CD8-positive, alpha-beta memory T cell (primary cell): ENCODE measurements around the gene C20orf96. TPM values are rescaled to one million over a fixed set of nuclear protein-coding genes. Genes with fewer than 3 reads are reported as not detected.
"Not testable (repeated sequence)": the region's sequence is repeated elsewhere in the genome, so short reads cannot be mapped to it uniquely, and the experiment has no call there.

Source experiments
- CTCF ChIA-PET: fragments of 350-600 bp; sonication (Branson Sonifier 250); formaldehyde crosslinking; loops from one replicate; lab custom pipeline; 2021; ENCODE audit warnings: antibody characterized with exemption; lab: Charles Lee
- POLR2A ChIA-PET: fragments of 350-600 bp; sonication (Branson Sonifier 250); formaldehyde crosslinking; loops from one replicate; lab custom pipeline; 2021; ENCODE audit warnings: antibody characterized with exemption; lab: Charles Lee
- DNase-seq, 5 donors: peaks; one replicate each; pipeline versions ENCODE4 v3.0.0 to v3.0.0-alpha.2; 2020 to 2022; ENCODE audit warnings: mixed read lengths in 1 of 5
- H3K27ac ChIP-seq: one replicate; pipeline ENCODE4 v1.7.0; 2013; ENCODE audit warnings: low read depth, mild to moderate bottlenecking, low read length, moderate library complexity
- H3K27me3 ChIP-seq: 2 replicates; pipeline ENCODE4 v1.7.0; 2013; ENCODE audit warnings: low read length, mild to moderate bottlenecking; ENCODE audit not compliant: insufficient read depth, poor library complexity, severe bottlenecking
- H3K36me3 ChIP-seq: 2 replicates; pipeline ENCODE4 v1.7.0; 2013; ENCODE audit warnings: mild to moderate bottlenecking, low read length, moderate library complexity; ENCODE audit not compliant: insufficient read depth
- H3K4me1 ChIP-seq: 2 replicates; pipeline ENCODE4 v1.7.0; 2013; ENCODE audit warnings: mild to moderate bottlenecking, low read length, moderate library complexity; ENCODE audit not compliant: insufficient read depth
- H3K4me3 ChIP-seq: 2 replicates; pipeline ENCODE4 v1.7.0; 2013; ENCODE audit warnings: mild to moderate bottlenecking, low read length
- H3K9me3 ChIP-seq: 2 replicates; pipeline ENCODE4 v1.7.0; 2013; ENCODE audit warnings: mild to moderate bottlenecking, low read length
- H3K27ac Mint-ChIP-seq, 8 donors: one replicate each; pipeline ENCODE4 v1.8.0; 2020 to 2021; ENCODE audit warnings: mixed read lengths in 8 of 8, mild to moderate bottlenecking in 6 of 8, inconsistent platforms in 3 of 8, moderate library complexity in 3 of 8
- H3K27me3 Mint-ChIP-seq, 2 donors: one replicate each; pipeline ENCODE4 v1.8.0; 2020 to 2021; ENCODE audit warnings: mixed read lengths in 2 of 2, mild to moderate bottlenecking in 1 of 2, moderate library complexity in 1 of 2
- H3K36me3 Mint-ChIP-seq, 3 donors: one replicate each; pipeline ENCODE4 v1.8.0; 2020 to 2021; ENCODE audit warnings: mixed read lengths in 3 of 3, inconsistent platforms in 1 of 3, mild to moderate bottlenecking in 1 of 3
- H3K4me1 Mint-ChIP-seq, 3 donors: one replicate each; pipeline ENCODE4 v1.8.0; 2020 to 2021; ENCODE audit warnings: mixed read lengths in 3 of 3, inconsistent platforms in 1 of 3, mild to moderate bottlenecking in 1 of 3
- H3K4me3 Mint-ChIP-seq, 7 donors: one replicate each; pipeline ENCODE4 v1.8.0; 2020 to 2021; ENCODE audit warnings: mixed read lengths in 7 of 7, mild to moderate bottlenecking in 6 of 7, moderate library complexity in 4 of 7, inconsistent platforms in 2 of 7
- H3K9me3 Mint-ChIP-seq, 5 donors: one replicate each; pipeline ENCODE4 v1.8.0; 2020 to 2022; ENCODE audit warnings: mixed read lengths in 5 of 5, mild to moderate bottlenecking in 3 of 5, moderate library complexity in 2 of 5, inconsistent platforms in 1 of 5
- polyA plus RNA-seq: library from polyadenylated mRNA; unstranded; fragments of 300-500 nt; fragmentation: Illumina TruSeq; gene quantifications from one replicate; pipeline ENCODE4 v1.2.3, GENCODE V29; 2021
- total RNA-seq, 2 experiments: library from RNA; stranded (reverse); gene quantifications; one replicate each; pipeline ENCODE4 v1.2.3, GENCODE V29; 2021

Gene C20orf96
- total and polyA plus RNA-seq, 3 experiments from 2014 or later: 0.46 to 4.3 (median 3.7) TPM

- POLR2A ChIA-PET: interaction anchor here (2.0 kb wide), 1 partner anchor 31 kb away, joined by 7 read pairs; the partner anchor contains the start of gene ZCCHC3
- H3K27ac Mint-ChIP-seq: peak overlapping the region in 5 of 8 donors; percentile 19 to 57 (median 39)
Observed at GRCh38 chr20:266596-267562, 23.7 kb downstream of the C20orf96 start.

DNA sequence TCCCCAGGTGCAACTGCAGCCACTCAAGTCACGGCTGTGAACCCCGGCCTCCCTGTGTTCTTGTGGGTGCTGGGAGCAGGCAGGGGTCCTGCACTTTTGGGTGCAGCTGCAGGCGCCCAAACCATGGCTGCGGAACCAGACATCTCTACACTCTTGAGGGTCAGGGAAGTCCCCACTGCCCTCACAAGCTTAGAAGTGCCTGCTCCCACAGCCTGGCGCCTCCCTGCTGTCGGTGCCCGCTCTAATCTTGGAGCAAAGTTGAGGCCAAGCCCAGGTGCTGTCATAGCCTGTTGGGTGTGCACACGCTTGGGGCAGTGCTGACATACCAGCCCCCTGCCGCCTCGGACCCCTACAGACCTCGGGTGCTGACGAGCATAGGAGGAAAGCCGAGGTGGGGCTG lies 26.8 kb downstream of the C20orf96 start:
- Histone ChIP-seq H3K9me3 (no peaks in the 10 kb centered on the region), H3K4me1 (peaks cover 6% of the 10 kb centered on the region), H3K27ac (no peak overlapping the region), H3K27me3 (no peaks in the 10 kb centered on the region), H3K4me3 (no peak overlapping the region), H3K36me3 (no peaks in the 10 kb centered on the region)
- no peak overlapping the region for H3K27ac Mint-ChIP-seq
- ChIA-PET POLR2A (no interaction called here), CTCF (interaction anchor here (1.1 kb wide), 1 partner anchor 67 kb away, joined by 3 read pairs; no protein-coding TSS in a partner anchor)
- DNase-seq: no peak
- no peak overlapping the region for H3K4me3 Mint-ChIP-seq
- peaks cover 2 to 18% of the 10 kb centered on the region in 2 donors for H3K27me3 Mint-ChIP-seq
- peaks cover 0 to 3% (median 0%) of the 10 kb centered on the region in 5 donors for H3K9me3 Mint-ChIP-seq
- H3K36me3 Mint-ChIP-seq: no peaks in the 10 kb centered on the region
- peaks cover 8 to 13% (median 11%) of the 10 kb centered on the region in 3 donors for H3K4me1 Mint-ChIP-seq

More at GRCh38 chr20:266596-267562, 23.7 kb downstream of the C20orf96 start:
- Histone ChIP-seq H3K36me3 (no peaks in the 10 kb centered on the region), H3K27me3 (no peaks in the 10 kb centered on the region), H3K9me3 (no peaks in the 10 kb centered on the region), H3K4me1 (peaks cover 6% of the 10 kb centered on the region), H3K27ac (no peak overlapping the region), H3K4me3 (peak overlapping the region; percentile 75)
- CTCF ChIA-PET: interaction anchor here (0.6 to 6.7 kb wide), 18 partner anchors 8 to 88 kb away, joined by 3 to 60 read pairs (median 5); partner anchors contain the start of genes DEFB132, SOX12 and ZCCHC3
- DNase-seq: peak; percentile 79 to 89 (median 84)
- peaks cover 0 to 11% of the 10 kb centered on the region in 2 donors for H3K27me3 Mint-ChIP-seq
- peaks cover 8 to 11% (median 10%) of the 10 kb centered on the region in 3 donors for H3K4me1 Mint-ChIP-seq
- peak overlapping the region; percentile 67 to 88 (median 82) for H3K4me3 Mint-ChIP-seq
- peaks cover 0 to 3% (median 0%) of the 10 kb centered on the region in 5 donors for H3K9me3 Mint-ChIP-seq
- no peaks in the 10 kb centered on the region for H3K36me3 Mint-ChIP-seq

DNA sequence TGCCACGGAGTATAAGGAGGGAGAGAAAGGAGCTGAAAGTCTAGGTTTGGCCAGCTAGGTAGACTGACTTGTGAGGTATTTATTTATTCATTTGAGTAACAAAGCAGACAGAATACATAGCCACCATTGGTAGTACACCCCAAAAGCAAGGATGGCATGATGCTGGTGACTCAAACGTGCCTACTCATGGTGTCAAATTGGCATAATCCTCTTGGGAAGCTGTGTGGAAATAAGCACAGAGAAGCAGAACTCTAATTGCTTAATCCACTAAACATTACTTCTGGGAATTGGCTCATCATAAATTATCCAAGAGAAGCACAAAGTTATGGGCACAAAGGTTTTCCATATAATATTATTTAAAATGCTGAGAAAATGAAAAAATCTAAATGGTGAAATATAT lies 30.6 kb downstream of the C20orf96 start:
- Mint-ChIP-seq H3K27ac (no peak overlapping the region), H3K27me3 (peaks cover 4 to 8% of the 10 kb centered on the region in 2 donors), H3K4me1 (peaks cover 0 to 3% (median 0%) of the 10 kb centered on the region in 3 donors), H3K9me3 (no peaks in the 10 kb centered on the region), H3K36me3 (no peaks in the 10 kb centered on the region), H3K4me3 (no peak overlapping the region)
- Histone ChIP-seq H3K9me3 (no peaks in the 10 kb centered on the region), H3K4me1 (no peaks in the 10 kb centered on the region), H3K4me3 (no peak overlapping the region), H3K36me3 (no peaks in the 10 kb centered on the region), H3K27ac (no peak overlapping the region), H3K27me3 (no peaks in the 10 kb centered on the region)
- DNase-seq: no peak
- ChIA-PET POLR2A (no interaction called here), CTCF (no interaction called here)

GRCh38 chr20:258963-259362 lies 31.6 kb downstream of the C20orf96 start:
- CTCF ChIA-PET: interaction anchor here (1.5 to 2.6 kb wide), 2 partner anchors 9 to 72 kb away, joined by 4 to 16 read pairs; no protein-coding TSS in a partner anchor
- Histone ChIP-seq H3K27ac (no peak overlapping the region), H3K4me1 (no peaks in the 10 kb centered on the region), H3K27me3 (no peaks in the 10 kb centered on the region), H3K4me3 (no peak overlapping the region), H3K36me3 (no peaks in the 10 kb centered on the region), H3K9me3 (no peaks in the 10 kb centered on the region)
- Mint-ChIP-seq H3K4me3 (no peak overlapping the region), H3K27ac (no peak overlapping the region), H3K9me3 (no peaks in the 10 kb centered on the region), H3K36me3 (no peaks in the 10 kb centered on the region), H3K27me3 (peaks cover 4 to 13% of the 10 kb centered on the region in 2 donors), H3K4me1 (peaks cover 0 to 3% (median 0%) of the 10 kb centered on the region in 3 donors)
- DNase-seq: no peak
- POLR2A ChIA-PET: no interaction called here

- Histone ChIP-seq H3K4me3 (no peak overlapping the region), H3K9me3 (no peaks in the 10 kb centered on the region), H3K36me3 (no peaks in the 10 kb centered on the region), H3K27me3 (no peaks in the 10 kb centered on the region), H3K4me1 (no peaks in the 10 kb centered on the region), H3K27ac (no peak overlapping the region)
- Mint-ChIP-seq H3K27me3 (peaks cover 8 to 15% of the 10 kb centered on the region in 2 donors), H3K27ac (peak overlapping the region in 2 of 8 donors; percentile 22 to 42), H3K9me3 (no peaks in the 10 kb centered on the region), H3K36me3 (no peaks in the 10 kb centered on the region), H3K4me3 (no peak overlapping the region), H3K4me1 (peaks cover 0 to 3% (median 0%) of the 10 kb centered on the region in 3 donors)
- ChIA-PET POLR2A (no interaction called here), CTCF (interaction anchor here (0.9 to 2.6 kb wide), 4 partner anchors 8 to 72 kb away, joined by 3 to 16 read pairs (median 6); no protein-coding TSS in a partner anchor)
- DNase-seq: no peak
Observed at GRCh38 chr20:258269-258858, 32.2 kb downstream of the C20orf96 start.

DNA sequence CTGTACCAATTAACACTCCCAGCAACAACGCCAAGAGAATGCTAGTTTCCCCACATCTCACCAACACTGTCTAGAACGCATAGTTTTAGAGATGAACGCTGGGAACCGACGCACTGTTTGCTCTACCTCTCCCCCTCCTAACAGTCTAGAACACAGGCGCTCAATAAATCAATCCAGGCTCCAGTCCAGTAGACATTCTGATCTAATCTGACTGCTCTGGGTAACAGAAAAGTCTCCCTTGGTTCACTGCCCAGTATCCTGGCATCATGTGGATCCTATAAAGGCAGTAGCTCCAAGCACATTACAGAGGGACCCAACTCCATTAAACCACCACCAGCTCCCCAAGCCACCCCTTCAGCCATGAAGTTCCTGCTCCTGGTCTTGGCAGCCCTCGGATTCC lies 33.1 kb downstream of the C20orf96 start, which contains the start of gene DEFB132:
Gene DEFB132 (plus strand): TSS at position 306 of the 400 bp plus-strand sequence. CDS start 55 bp downstream, at position 361.
- no peak for DNase-seq
- Histone ChIP-seq H3K27me3 (no peaks in the 10 kb centered on the region), H3K27ac (no peak within 1 kb of the TSS), H3K9me3 (no peaks in the 10 kb centered on the region), H3K4me3 (no peak within 1 kb of the TSS), H3K4me1 (no peaks in the 10 kb centered on the region), H3K36me3 (no peaks in the 10 kb centered on the region)
- ChIA-PET CTCF (interaction anchor here (0.7 to 2.6 kb wide), 4 partner anchors 9 to 73 kb away, joined by 3 to 16 read pairs (median 5); no protein-coding TSS in a partner anchor), POLR2A (no interaction called here)
- Mint-ChIP-seq H3K4me3 (no peak within 1 kb of the TSS), H3K27ac (peak within 1 kb of the TSS in 2 of 8 donors; percentile 22 to 42), H3K4me1 (peaks cover 0 to 3% (median 0%) of the 10 kb centered on the region in 3 donors), H3K9me3 (no peaks in the 10 kb centered on the region), H3K36me3 (no peaks in the 10 kb centered on the region), H3K27me3 (peaks cover 8 to 19% of the 10 kb centered on the region in 2 donors)

- H3K4me3 Mint-ChIP-seq, H3K4me3 ChIP-seq, H3K27ac ChIP-seq, CTCF ChIA-PET, DNase-seq, POLR2A ChIA-PET, H3K9me3 ChIP-seq, H3K9me3 Mint-ChIP-seq, H3K27me3 ChIP-seq, H3K36me3 Mint-ChIP-seq, H3K27ac Mint-ChIP-seq, H3K4me1 ChIP-seq, H3K36me3 ChIP-seq: not testable (repeated sequence)
- Mint-ChIP-seq H3K4me1 (peaks cover 1 to 10% (median 7%) of the 10 kb centered on the region in 3 donors), H3K27me3 (peaks cover 6 to 19% of the 10 kb centered on the region in 2 donors)
Observed at GRCh38 chr20:253447-253846, 37.1 kb downstream of the C20orf96 start.
